ENCODE results near the gene SHLD2. TPM values are rescaled to one million over a fixed set of nuclear protein-coding genes. Genes with fewer than 3 reads are reported as not detected.
"Not testable (repeated sequence)": the region's sequence is repeated elsewhere in the genome, so short reads cannot be mapped to it uniquely, and the experiment has no call there.

Gene SHLD2
- polyA plus RNA-seq, 1 donor from 2014 or later, result 15.9 TPM

GRCh38 chr10:87210309-87210708, 115.3 kb downstream of the SHLD2 start:
- not testable (repeated sequence) for H3K4me3 Mint-ChIP-seq, H3K36me3 Mint-ChIP-seq

GRCh38 chr10:87211848-87212247, 116.8 kb downstream of the SHLD2 start:
- H3K4me3 Mint-ChIP-seq, H3K9me3 Mint-ChIP-seq, H3K36me3 Mint-ChIP-seq, H3K27me3 Mint-ChIP-seq, H3K4me1 Mint-ChIP-seq, H3K27ac Mint-ChIP-seq: not testable (repeated sequence)

More at GRCh38 chr10:87210309-87210708, 115.3 kb downstream of the SHLD2 start:
- not testable (repeated sequence) for H3K9me3 Mint-ChIP-seq, H3K27me3 Mint-ChIP-seq, H3K4me1 Mint-ChIP-seq, H3K27ac Mint-ChIP-seq

- not testable (repeated sequence) for H3K4me3 Mint-ChIP-seq, H3K9me3 Mint-ChIP-seq, H3K27ac Mint-ChIP-seq, H3K36me3 Mint-ChIP-seq, H3K27me3 Mint-ChIP-seq, H3K4me1 Mint-ChIP-seq
These were observed 118.3 kb downstream of the SHLD2 start for GRCh38 chr10:87213150-87213765.

GRCh38 chr10:87213806-87214205, 118.8 kb downstream of the SHLD2 start:
- not testable (repeated sequence) for H3K27me3 Mint-ChIP-seq, H3K36me3 Mint-ChIP-seq, H3K9me3 Mint-ChIP-seq, H3K27ac Mint-ChIP-seq, H3K4me1 Mint-ChIP-seq, H3K4me3 Mint-ChIP-seq

- not testable (repeated sequence) for H3K27me3 Mint-ChIP-seq, H3K9me3 Mint-ChIP-seq, H3K4me3 Mint-ChIP-seq, H3K36me3 Mint-ChIP-seq, H3K4me1 Mint-ChIP-seq
- peak overlapping the region in 1 of 3 donors; percentile 18 for H3K27ac Mint-ChIP-seq
These were observed 121.1 kb downstream of the SHLD2 start for GRCh38 chr10:87216120-87216519.

- H3K9me3 Mint-ChIP-seq, H3K27me3 Mint-ChIP-seq, H3K36me3 Mint-ChIP-seq, H3K27ac Mint-ChIP-seq, H3K4me1 Mint-ChIP-seq, H3K4me3 Mint-ChIP-seq: not testable (repeated sequence)
These were observed 124.4 kb downstream of the SHLD2 start for GRCh38 chr10:87219370-87219769.

GRCh38 chr10:87222789-87223188, 127.8 kb downstream of the SHLD2 start:
- H3K9me3 Mint-ChIP-seq, H3K4me1 Mint-ChIP-seq, H3K4me3 Mint-ChIP-seq, H3K36me3 Mint-ChIP-seq, H3K27me3 Mint-ChIP-seq, H3K27ac Mint-ChIP-seq: not testable (repeated sequence)

GRCh38 chr10:87225148-87225547, 130.1 kb downstream of the SHLD2 start, which contains the start of gene NUTM2A:
Gene NUTM2A, plus strand, starts transcription at chr10:87225448. Its CDS starts 383 bp downstream, at chr10:87225831.
- not testable (repeated sequence) for H3K27me3 Mint-ChIP-seq, H3K4me1 Mint-ChIP-seq, H3K9me3 Mint-ChIP-seq, H3K27ac Mint-ChIP-seq, H3K36me3 Mint-ChIP-seq, H3K4me3 Mint-ChIP-seq

GRCh38 chr10:87228247-87228646, 133.2 kb downstream of the SHLD2 start:
- H3K4me1 Mint-ChIP-seq, H3K4me3 Mint-ChIP-seq, H3K27ac Mint-ChIP-seq, H3K27me3 Mint-ChIP-seq, H3K9me3 Mint-ChIP-seq, H3K36me3 Mint-ChIP-seq: not testable (repeated sequence)

GRCh38 chr10:87229211-87229610, 134.2 kb downstream of the SHLD2 start:
- H3K36me3 Mint-ChIP-seq, H3K9me3 Mint-ChIP-seq, H3K4me3 Mint-ChIP-seq, H3K27me3 Mint-ChIP-seq, H3K4me1 Mint-ChIP-seq: not testable (repeated sequence)
- H3K27ac Mint-ChIP-seq, result peak overlapping the region in 1 of 3 donors; percentile 23

GRCh38 chr10:87234854-87235253, 139.8 kb downstream of the SHLD2 start:
- H3K9me3 Mint-ChIP-seq, H3K27ac Mint-ChIP-seq: not testable (repeated sequence)

GRCh38 chr10:87237244-87237643, 142.2 kb downstream of the SHLD2 start:
- H3K9me3 Mint-ChIP-seq, H3K27ac Mint-ChIP-seq, H3K27me3 Mint-ChIP-seq, H3K4me1 Mint-ChIP-seq, H3K36me3 Mint-ChIP-seq, H3K4me3 Mint-ChIP-seq: not testable (repeated sequence)

More at GRCh38 chr10:87234854-87235253, 139.8 kb downstream of the SHLD2 start:
- not testable (repeated sequence) for H3K4me1 Mint-ChIP-seq, H3K4me3 Mint-ChIP-seq, H3K27me3 Mint-ChIP-seq, H3K36me3 Mint-ChIP-seq

GRCh38 chr10:87239346-87239808, 144.4 kb downstream of the SHLD2 start:
- not testable (repeated sequence) for H3K27ac Mint-ChIP-seq, H3K36me3 Mint-ChIP-seq, H3K27me3 Mint-ChIP-seq, H3K9me3 Mint-ChIP-seq, H3K4me3 Mint-ChIP-seq, H3K4me1 Mint-ChIP-seq

Other genes starting within 250 kb of the SHLD2 start
- not detected for gene MMRN2, start 137.6 kb upstream of the SHLD2 start, polyA plus RNA-seq
- not detected for gene SNCG, start 136.6 kb upstream of the SHLD2 start, polyA plus RNA-seq
- gene ADIRF, start 126.7 kb upstream of the SHLD2 start, polyA plus RNA-seq, result not detected
- not detected for gene FAM25A, start 74.9 kb upstream of the SHLD2 start, polyA plus RNA-seq
- 83.7 TPM for gene GLUD1, start 363 bp upstream of the SHLD2 start, polyA plus RNA-seq
- gene NUTM2A, start 130.2 kb downstream of the SHLD2 start, polyA plus RNA-seq, result not detected

All from IgD-negative memory B cell (primary cell).